DOHH2 (cell line): ENCODE measurements around the gene ADGRA1.

Experiments
- H3F3A ChIP-seq: fragments of 200-600 bp; sonication (generic), shearing (Covaris generic); 2 replicates; pipeline ENCODE4 v1.6.0; 2016; ENCODE audit warnings: antibody characterized with exemption, mild to moderate bottlenecking; ENCODE audit not compliant: control insufficient read depth, insufficient read depth
- H3K27ac ChIP-seq: fragments of 200-600 bp; sonication (generic); 2 replicates; pipeline ENCODE4 v1.5.1; 2014; ENCODE audit warnings: low read depth, mild to moderate bottlenecking, low read length, moderate library complexity
- H3K27me3 ChIP-seq: fragments of 200-600 bp; sonication (generic); 2 replicates; pipeline ENCODE4 v1.6.1; 2014; ENCODE audit warnings: mild to moderate bottlenecking, low read length, mixed read lengths; ENCODE audit not compliant: control insufficient read depth
- H3K36me3 ChIP-seq: fragments of 200-600 bp; sonication (generic); 2 replicates; pipeline ENCODE4 v1.6.1; 2014; ENCODE audit warnings: mild to moderate bottlenecking, low read length, moderate library complexity, mixed read lengths; ENCODE audit not compliant: control insufficient read depth
- H3K4me1 ChIP-seq: fragments of 200-600 bp; sonication (generic); 2 replicates; pipeline ENCODE4 v1.6.1; 2014; ENCODE audit warnings: mild to moderate bottlenecking, low read length, mixed read lengths; ENCODE audit not compliant: control insufficient read depth
- H3K4me2 ChIP-seq: fragments of 200-600 bp; sonication (generic); 2 replicates; pipeline ENCODE4 v1.6.0; 2014; ENCODE audit warnings: mild to moderate bottlenecking, low read length, moderate library complexity
- H3K4me3 ChIP-seq: fragments of 200-600 bp; sonication (generic); 2 replicates; pipeline ENCODE4 v1.5.1; 2014; ENCODE audit warnings: mild to moderate bottlenecking, low read length, mixed read lengths
- H3K79me2 ChIP-seq: fragments of 200-600 bp; sonication (generic); 2 replicates; pipeline ENCODE4 v1.6.1; 2014; ENCODE audit warnings: mild to moderate bottlenecking, low read length, mixed read lengths; ENCODE audit not compliant: control insufficient read depth
- H3K9me2 ChIP-seq: fragments of 200-600 bp; sonication (generic); replicated peaks from 2 replicates; pipeline ENCODE4 v1.6.1; 2014; ENCODE audit warnings: mild to moderate bottlenecking, low read length, mixed read lengths; ENCODE audit not compliant: control insufficient read depth
- H3K9me3 ChIP-seq: fragments of 200-600 bp; sonication (generic); 2 replicates; pipeline ENCODE4 v1.6.1; 2014; ENCODE audit warnings: antibody characterized with exemption, low read length, mixed read lengths; ENCODE audit not compliant: control insufficient read depth, insufficient read depth
- H4K20me1 ChIP-seq: fragments of 200-600 bp; sonication (generic); 2 replicates; pipeline ENCODE4 v1.6.0; 2014; ENCODE audit warnings: low read depth, mild to moderate bottlenecking, antibody characterized with exemption, low read length, moderate library complexity; ENCODE audit not compliant: control insufficient read depth, insufficient read depth
- CTCF ChIP-seq: fragments of 200-600 bp; sonication (generic); IDR thresholded peaks from one replicate; pipeline ENCODE4 v1.5.1; 2014; ENCODE audit warnings: antibody characterized with exemption, mild to moderate bottlenecking, low read depth, low read length; ENCODE audit not compliant: poor library complexity, severe bottlenecking
- EZH2phosphoT487 ChIP-seq: fragments of 200-600 bp; sonication (generic); IDR thresholded peaks from 2 replicates; pipeline ENCODE4 v1.6.1; 2017; ENCODE audit warnings: borderline replicate concordance, mild to moderate bottlenecking, antibody characterized with exemption, low read length, moderate library complexity, mixed read lengths

ADGRA1 gene

GRCh38 chr10:133117688-133118071 is 30.0 kb downstream of the ADGRA1 start:
- Histone ChIP-seq H3K79me2 (no peaks in the 10 kb centered on the region), H3K9me2 (no peaks in the 10 kb centered on the region), H3K4me3 (no peak overlapping the region), H4K20me1 (no peaks in the 10 kb centered on the region), H3K36me3 (no peaks in the 10 kb centered on the region), H3K4me1 (no peaks in the 10 kb centered on the region), H3F3A (no peaks in the 10 kb centered on the region), H3K27ac (no peak overlapping the region), H3K4me2 (no peak overlapping the region), H3K9me3 (peaks cover 39% of the 10 kb centered on the region; the same call in 1 of the 2 replicates), H3K27me3 (no peaks in the 10 kb centered on the region)
- TF ChIP-seq CTCF = no peak

- H3K9me2 ChIP-seq = no peaks in the 10 kb centered on the region
- H3K4me2 ChIP-seq = no peak overlapping the region
- no peaks in the 10 kb centered on the region for H3K27me3 ChIP-seq
- no peaks in the 10 kb centered on the region for H4K20me1 ChIP-seq
- H3K9me3 ChIP-seq = peaks cover 44% of the 10 kb centered on the region; the same call in 1 of the 2 replicates
- no peaks in the 10 kb centered on the region for H3K79me2 ChIP-seq
- no peak overlapping the region for H3K27ac ChIP-seq
- H3K4me1 ChIP-seq = no peaks in the 10 kb centered on the region
- H3K4me3 ChIP-seq = no peak overlapping the region
- no peaks in the 10 kb centered on the region for H3K36me3 ChIP-seq
- no peaks in the 10 kb centered on the region for H3F3A ChIP-seq
- TF ChIP-seq CTCF = no peak
- no peak for TF ChIP-seq EZH2phosphoT487
Observed at GRCh38 chr10:133121479-133121878, 33.8 kb downstream of the ADGRA1 start.

GRCh38 chr10:133122171-133122935 is 34.6 kb downstream of the ADGRA1 start:
- H3F3A ChIP-seq = no peaks in the 10 kb centered on the region
- H3K27me3 ChIP-seq = no peaks in the 10 kb centered on the region
- no peaks in the 10 kb centered on the region for H3K9me2 ChIP-seq
- no peaks in the 10 kb centered on the region for H4K20me1 ChIP-seq
- no peaks in the 10 kb centered on the region for H3K79me2 ChIP-seq
- TF ChIP-seq CTCF = no peak
- TF ChIP-seq EZH2phosphoT487 = no peak
- no peak overlapping the region for H3K4me2 ChIP-seq
- no peaks in the 10 kb centered on the region for H3K36me3 ChIP-seq
- H3K9me3 ChIP-seq = peaks cover 38% of the 10 kb centered on the region; the same call in 1 of the 2 replicates
- no peak overlapping the region for H3K27ac ChIP-seq
- no peak overlapping the region for H3K4me3 ChIP-seq
- H3K4me1 ChIP-seq = no peaks in the 10 kb centered on the region
